IPS-20b (cell line): Measurements from ENCODE around the gene RAPGEF6.
"Not testable (repeated sequence)": the region's sequence is repeated elsewhere in the genome, so short reads cannot be mapped to it uniquely, and the experiment has no call there.

Experiments used
- H3K27ac ChIP-seq: one replicate; pipeline ENCODE4 v1.5.1; 2013; ENCODE audit warnings: low read length
- H3K27me3 ChIP-seq: 2 replicates; pipeline ENCODE4 v1.6.1; 2013; ENCODE audit warnings: mild to moderate bottlenecking, low read length, inconsistent platforms; ENCODE audit not compliant: insufficient read depth
- H3K36me3 ChIP-seq: 2 replicates; pipeline ENCODE4 v1.6.1; 2013; ENCODE audit warnings: low read depth, mild to moderate bottlenecking, inconsistent platforms, low read length, moderate library complexity; ENCODE audit not compliant: insufficient read depth
- H3K4me1 ChIP-seq: 2 replicates; pipeline ENCODE4 v1.6.1; 2013; ENCODE audit warnings: mild to moderate bottlenecking, control low read depth, inconsistent platforms, low read length, moderate library complexity; ENCODE audit not compliant: insufficient read depth
- H3K4me3 ChIP-seq: 2 replicates; pipeline ENCODE4 v1.5.1; 2013; ENCODE audit warnings: mild to moderate bottlenecking, low read length, inconsistent platforms
- H3K9ac ChIP-seq: 2 replicates; pipeline ENCODE4 v1.6.1; 2013; ENCODE audit warnings: low read depth, mild to moderate bottlenecking, inconsistent platforms, low read length, moderate library complexity
- H3K9me3 ChIP-seq: 2 replicates; pipeline ENCODE4 v1.6.1; 2013; ENCODE audit warnings: mild to moderate bottlenecking, low read depth, low read length, inconsistent platforms; ENCODE audit not compliant: insufficient read depth

Gene RAPGEF6

GRCh38 chr5:131607418-131607817, 27.6 kb downstream of the RAPGEF6 start:
- Histone ChIP-seq H3K9ac (no peak overlapping the region), H3K9me3 (no peaks in the 10 kb centered on the region), H3K4me1 (peaks cover 16% of the 10 kb centered on the region), H3K4me3 (no peak overlapping the region), H3K27ac (no peak overlapping the region), H3K36me3 (peaks cover 7% of the 10 kb centered on the region), H3K27me3 (no peaks in the 10 kb centered on the region)

- no peaks in the 10 kb centered on the region for H3K9me3 ChIP-seq
Observed at GRCh38 chr5:131605086-131605485, 29.9 kb downstream of the RAPGEF6 start.

GRCh38 chr5:131595088-131596033, 39.7 kb downstream of the RAPGEF6 start:
- Histone ChIP-seq H3K9me3 (peaks cover 5% of the 10 kb centered on the region; the same call in 1 of the 2 replicates), H3K36me3 (peaks cover 6% of the 10 kb centered on the region), H3K27me3 (no peaks in the 10 kb centered on the region), H3K4me1 (no peaks in the 10 kb centered on the region), H3K4me3 (no peak overlapping the region), H3K27ac (no peak overlapping the region), H3K9ac (no peak overlapping the region)

More at GRCh38 chr5:131605086-131605485, 29.9 kb downstream of the RAPGEF6 start:
- Histone ChIP-seq H3K27me3 (no peaks in the 10 kb centered on the region), H3K36me3 (peaks cover 7% of the 10 kb centered on the region), H3K9ac (no peak overlapping the region), H3K27ac (no peak overlapping the region), H3K4me3 (no peak overlapping the region), H3K4me1 (peaks cover 9% of the 10 kb centered on the region; the same call in 1 of the 2 replicates)

GRCh38 chr5:131593921-131594320, 41.1 kb downstream of the RAPGEF6 start:
- H3K27ac ChIP-seq: no peak overlapping the region
- H3K36me3 ChIP-seq: peaks cover 6% of the 10 kb centered on the region
- H3K4me3 ChIP-seq: no peak overlapping the region
- H3K9ac ChIP-seq: no peak overlapping the region
- H3K27me3 ChIP-seq: no peaks in the 10 kb centered on the region
- H3K9me3 ChIP-seq: peaks cover 5% of the 10 kb centered on the region; the same call in 1 of the 2 replicates
- H3K4me1 ChIP-seq: 0 out of 2 replicates have a peak, but pooled peaks cover 2% of the 10 kb centered on the region

- H3K27me3 ChIP-seq, H3K9me3 ChIP-seq, H3K36me3 ChIP-seq, H3K4me3 ChIP-seq, H3K27ac ChIP-seq, H3K4me1 ChIP-seq, H3K9ac ChIP-seq: not testable (repeated sequence)
Observed at GRCh38 chr5:131593436-131593835, 41.6 kb downstream of the RAPGEF6 start.

- H3K27ac ChIP-seq: no peak overlapping the region
- no peak overlapping the region for H3K4me3 ChIP-seq
- H3K27me3 ChIP-seq: no peaks in the 10 kb centered on the region
- no peaks in the 10 kb centered on the region; the same call in 1 of the 2 replicates for H3K36me3 ChIP-seq
- H3K9ac ChIP-seq: no peak overlapping the region
- H3K9me3 ChIP-seq: peaks cover 5% of the 10 kb centered on the region; the same call in 1 of the 2 replicates
- H3K4me1 ChIP-seq: peaks cover 2% of the 10 kb centered on the region; the same call in 1 of the 2 replicates
Observed at GRCh38 chr5:131589510-131590348, 45.3 kb downstream of the RAPGEF6 start.

DNA sequence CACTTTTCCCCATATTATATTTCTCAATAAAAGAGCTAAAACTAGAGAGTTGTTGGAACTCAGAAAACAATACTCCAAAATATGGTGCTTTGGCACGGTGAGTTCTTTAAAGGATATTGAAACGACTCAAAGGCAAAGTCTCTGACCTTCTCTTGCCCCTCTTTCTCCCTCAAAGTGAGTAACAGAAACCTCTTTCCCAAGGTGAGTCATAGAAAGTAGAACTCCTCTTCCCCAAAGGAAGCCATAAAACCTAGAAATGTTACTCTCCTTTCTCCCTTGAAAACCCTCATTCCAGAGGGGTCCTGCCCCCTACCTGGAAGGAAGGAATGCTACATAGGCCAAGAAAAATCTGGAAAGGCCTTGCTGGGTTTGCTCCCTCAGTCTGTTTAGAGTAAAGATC, 47.5 kb downstream of the RAPGEF6 start:
- H3K36me3 ChIP-seq: no peaks in the 10 kb centered on the region; the same call in 1 of the 2 replicates
- no peak overlapping the region for H3K27ac ChIP-seq
- H3K9me3 ChIP-seq: no peaks in the 10 kb centered on the region
- H3K4me3 ChIP-seq: no peak overlapping the region
- no peak overlapping the region for H3K9ac ChIP-seq
- no peaks in the 10 kb centered on the region for H3K27me3 ChIP-seq
- peaks cover 8% of the 10 kb centered on the region; the same call in 1 of the 2 replicates for H3K4me1 ChIP-seq

DNA sequence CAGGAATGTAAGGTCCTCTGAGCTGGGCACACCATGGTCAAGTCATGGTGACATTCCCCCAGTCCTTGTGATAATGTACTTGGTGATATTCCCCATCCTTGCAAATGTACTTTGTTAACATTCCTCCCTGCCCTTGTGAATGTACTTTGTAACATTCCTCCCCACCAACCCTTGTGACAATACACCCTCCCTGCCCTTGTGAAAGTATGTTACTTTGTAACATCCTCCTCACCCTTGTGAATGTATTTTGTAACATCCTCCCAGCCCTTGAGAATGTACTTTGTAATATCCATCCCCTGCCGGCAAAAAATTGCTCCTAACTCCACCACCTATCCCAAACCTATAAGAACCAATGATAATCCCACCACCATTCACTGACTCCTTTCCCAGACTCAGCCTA, 53.3 kb downstream of the RAPGEF6 start:
- no peaks in the 10 kb centered on the region for H3K36me3 ChIP-seq
- H3K9ac ChIP-seq: no peak overlapping the region
- peaks cover 6% of the 10 kb centered on the region; the same call in 1 of the 2 replicates for H3K4me1 ChIP-seq
- no peak overlapping the region for H3K4me3 ChIP-seq
- no peaks in the 10 kb centered on the region for H3K27me3 ChIP-seq
- H3K27ac ChIP-seq: no peak overlapping the region
- H3K9me3 ChIP-seq: no peaks in the 10 kb centered on the region; the same call in 1 of the 2 replicates

DNA sequence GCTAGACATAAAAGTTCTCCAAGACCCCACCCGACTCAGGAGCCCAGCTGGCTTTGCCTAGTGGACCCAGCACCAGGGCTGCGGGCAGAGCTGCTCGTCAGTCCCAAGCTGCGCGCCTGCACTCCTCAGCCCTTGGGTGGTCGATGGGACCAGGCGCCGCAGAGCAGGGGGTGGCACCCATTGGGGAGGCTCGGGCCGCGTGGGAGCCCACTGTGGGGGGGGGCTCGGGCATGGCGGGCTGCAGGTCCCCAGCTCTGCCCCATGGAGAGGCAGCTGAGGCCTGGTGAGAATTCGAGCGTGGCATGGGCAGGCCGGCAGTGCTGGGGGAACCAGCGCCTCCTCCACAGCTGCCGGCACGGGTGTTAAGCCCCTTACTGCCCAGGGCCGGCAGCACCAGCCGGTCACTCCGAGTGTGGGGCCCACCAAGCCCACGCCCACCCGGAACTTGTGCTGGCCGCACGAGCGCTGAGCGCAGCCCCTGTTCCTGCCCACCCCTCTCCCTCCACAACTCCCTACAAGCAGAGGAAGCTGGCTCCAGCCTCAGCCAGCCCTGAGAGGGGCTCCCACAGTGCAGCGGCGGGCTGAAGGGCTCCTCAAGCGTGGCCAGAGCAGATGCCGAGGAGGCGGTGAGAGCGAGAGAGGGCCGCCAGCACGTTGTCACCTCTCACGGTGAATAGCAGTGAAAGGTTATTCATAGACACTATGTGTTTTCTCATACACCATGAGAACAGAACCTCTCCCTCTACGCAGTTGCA, 54.9 kb downstream of the RAPGEF6 start:
- H3K27me3 ChIP-seq: no peaks in the 10 kb centered on the region
- no peak overlapping the region for H3K9ac ChIP-seq
- no peak overlapping the region for H3K27ac ChIP-seq
- H3K9me3 ChIP-seq: no peaks in the 10 kb centered on the region; the same call in 1 of the 2 replicates
- peaks cover 6% of the 10 kb centered on the region; the same call in 1 of the 2 replicates for H3K4me1 ChIP-seq
- H3K4me3 ChIP-seq: no peak overlapping the region
- no peaks in the 10 kb centered on the region for H3K36me3 ChIP-seq

- no peaks in the 10 kb centered on the region for H3K27me3 ChIP-seq
- no peaks in the 10 kb centered on the region for H3K36me3 ChIP-seq
- no peak overlapping the region for H3K27ac ChIP-seq
- H3K4me3 ChIP-seq: no peak overlapping the region
- H3K9me3 ChIP-seq: no peaks in the 10 kb centered on the region; the same call in 1 of the 2 replicates
- H3K9ac ChIP-seq: no peak overlapping the region
- H3K4me1 ChIP-seq: no peaks in the 10 kb centered on the region
Observed at GRCh38 chr5:131575660-131576227, 59.3 kb downstream of the RAPGEF6 start.
